Neural progenitor cell (in vitro differentiated cells): ENCODE measurements around the gene TMPRSS11D.

ENCODE experiments used
- EZH2phosphoT487 ChIP-seq: fragments of 200-600 bp; sonication (generic); IDR thresholded peaks from 2 replicates; pipeline ENCODE4 v1.6.1; 2017; ENCODE audit warnings: antibody characterized with exemption
- TF ChIP-seq, protein P1 (sequence below): fragments of 200-600 bp; sonication (generic); IDR thresholded peaks from 2 replicates; pipeline ENCODE4 v1.5.1; 2017; ENCODE audit warnings: antibody characterized with exemption, mild to moderate bottlenecking

GRCh38 chr4:67885762-67886161, 2.0 kb upstream of the TMPRSS11D start:
- TF ChIP-seq, protein P1, sequence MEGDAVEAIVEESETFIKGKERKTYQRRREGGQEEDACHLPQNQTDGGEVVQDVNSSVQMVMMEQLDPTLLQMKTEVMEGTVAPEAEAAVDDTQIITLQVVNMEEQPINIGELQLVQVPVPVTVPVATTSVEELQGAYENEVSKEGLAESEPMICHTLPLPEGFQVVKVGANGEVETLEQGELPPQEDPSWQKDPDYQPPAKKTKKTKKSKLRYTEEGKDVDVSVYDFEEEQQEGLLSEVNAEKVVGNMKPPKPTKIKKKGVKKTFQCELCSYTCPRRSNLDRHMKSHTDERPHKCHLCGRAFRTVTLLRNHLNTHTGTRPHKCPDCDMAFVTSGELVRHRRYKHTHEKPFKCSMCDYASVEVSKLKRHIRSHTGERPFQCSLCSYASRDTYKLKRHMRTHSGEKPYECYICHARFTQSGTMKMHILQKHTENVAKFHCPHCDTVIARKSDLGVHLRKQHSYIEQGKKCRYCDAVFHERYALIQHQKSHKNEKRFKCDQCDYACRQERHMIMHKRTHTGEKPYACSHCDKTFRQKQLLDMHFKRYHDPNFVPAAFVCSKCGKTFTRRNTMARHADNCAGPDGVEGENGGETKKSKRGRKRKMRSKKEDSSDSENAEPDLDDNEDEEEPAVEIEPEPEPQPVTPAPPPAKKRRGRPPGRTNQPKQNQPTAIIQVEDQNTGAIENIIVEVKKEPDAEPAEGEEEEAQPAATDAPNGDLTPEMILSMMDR = no peak
- no peak for TF ChIP-seq EZH2phosphoT487
